Head of caudate nucleus (tissue), 42 donors: ENCODE measurements around the gene CYP27C1.
A peak's percentile ranks its signal among the peaks of the same experiment; 100 is the strongest.
"Not testable (repeated sequence)": the region's sequence is repeated elsewhere in the genome, so short reads cannot be mapped to it uniquely, and the experiment has no call there.

Source experiments
- DNase-seq, 42 donors: peaks; one replicate each; pipeline versions ENCODE4 v3.0.0 to v3.0.0-alpha.2; 2020 to 2021; ENCODE audit warnings: mixed read lengths in 7 of 42
- intact Hi-C: fragments of 100-400 bp; cut with DNase I; formaldehyde crosslinking; loops from one replicate; pipeline ENCODE4 v1.15.0; 2022

Gene CYP27C1

GRCh38 chr2:127226132-127226519, 6.0 kb upstream of the CYP27C1 start:
- no peak for DNase-seq
- intact Hi-C loops, result no loop called here

GRCh38 chr2:127225186-127225960, 5.3 kb upstream of the CYP27C1 start:
- intact Hi-C loops, result no loop called here
- DNase-seq, result no peak

- DNase-seq, intact Hi-C loops: not testable (repeated sequence)
Observed at GRCh38 chr2:127224135-127224534, 4.0 kb upstream of the CYP27C1 start.

- intact Hi-C loops, result no loop called here
- peak in 2 of 42 donors; percentile 4 to 7 for DNase-seq
Observed at GRCh38 chr2:127220768-127221527, 849 bp upstream of the CYP27C1 start.

GRCh38 chr2:127219171-127220070, 678 bp downstream of the CYP27C1 start:
- peak in 3 of 42 donors; percentile 17 to 26 (median 23) for DNase-seq
- intact Hi-C loops, result no loop called here

GRCh38 chr2:127218812-127219170, 1.3 kb downstream of the CYP27C1 start:
- intact Hi-C loops, result no loop called here
- DNase-seq, result no peak

- intact Hi-C loops, result no loop called here
- DNase-seq, result no peak
Observed at GRCh38 chr2:127217470-127218325, 2.4 kb downstream of the CYP27C1 start.

GRCh38 chr2:127216593-127216992, 3.5 kb downstream of the CYP27C1 start:
- intact Hi-C loops, result no loop called here
- no peak for DNase-seq

GRCh38 chr2:127216095-127216494, 4.0 kb downstream of the CYP27C1 start:
- intact Hi-C loops, result no loop called here

GRCh38 chr2:127214201-127214600, 5.9 kb downstream of the CYP27C1 start:
- intact Hi-C loops, DNase-seq: not testable (repeated sequence)

More at GRCh38 chr2:127216095-127216494, 4.0 kb downstream of the CYP27C1 start:
- DNase-seq, result no peak

- no peak for DNase-seq
- intact Hi-C loops, result no loop called here
Observed at GRCh38 chr2:127208313-127208712, 11.8 kb downstream of the CYP27C1 start.

- intact Hi-C loops, result no loop called here
- peak in 1 of 42 donors; percentile 15 for DNase-seq
Observed at GRCh38 chr2:127205218-127206125, 14.6 kb downstream of the CYP27C1 start.

- intact Hi-C loops, result no loop called here
- DNase-seq, result peak in 1 of 42 donors; percentile 30
Observed at GRCh38 chr2:127201452-127201851, 18.6 kb downstream of the CYP27C1 start.

GRCh38 chr2:127200962-127201361, 19.1 kb downstream of the CYP27C1 start:
- intact Hi-C loops, result no loop called here
- DNase-seq, result peak in 1 of 42 donors; percentile 22

GRCh38 chr2:127199223-127199622, 20.9 kb downstream of the CYP27C1 start:
- no peak for DNase-seq
- intact Hi-C loops, result no loop called here

- intact Hi-C loops, result no loop called here
- peak in 19 of 42 donors; percentile 19 to 68 (median 43) for DNase-seq
Observed at GRCh38 chr2:127197475-127198385, 22.4 kb downstream of the CYP27C1 start.
